ENCODE data around the gene DDRGK1. TPM values are rescaled to one million over a fixed set of nuclear protein-coding genes. Genes with fewer than 3 reads are reported as not detected.
"Not testable (repeated sequence)": the region's sequence is repeated elsewhere in the genome, so short reads cannot be mapped to it uniquely, and the experiment has no call there.

Gene DDRGK1
- polyA plus RNA-seq, 3 donors = 39.9 to 42.7 (median 42.6) TPM

- Mint-ChIP-seq H3K27ac (peak overlapping the region in 2 of 7 donors; percentile 7 to 31), H3K36me3 (peaks cover 3 to 10% of the 10 kb centered on the region in 2 donors), H3K9me3 (no peaks in the 10 kb centered on the region), H3K4me3 (no peak overlapping the region), H3K27me3 (ENCODE audit: low read depth in 3 of 3) (peaks cover 0 to 2% (median 0%) of the 10 kb centered on the region in 3 donors), H3K4me1 (no peaks in the 10 kb centered on the region)
- no peak overlapping the region for H3K9ac ChIP-seq (ENCODE audit: insufficient read depth, low read length, poor library complexity, severe bottlenecking)
- no peaks in the 10 kb centered on the region for H3K9me3 ChIP-seq (replicated peaks in 1 of 2; ENCODE audit: control insufficient read depth in 1 of 2, insufficient read depth in 1 of 2, low read length in 2 of 2)
- H3K36me3 ChIP-seq (replicated peaks in 1 of 2; ENCODE audit: control insufficient read depth in 1 of 2, insufficient read depth in 2 of 2, low read length in 2 of 2) = peaks cover 3 to 4% of the 10 kb centered on the region in 2 donors
- H3K4me1 ChIP-seq (ENCODE audit: control insufficient read depth in 1 of 2, insufficient read depth in 2 of 2, low read length in 2 of 2) = no peaks in the 10 kb centered on the region
- no peak overlapping the region for H2AFZ ChIP-seq (ENCODE audit: insufficient read depth, low read depth, low read length, poor library complexity, severe bottlenecking)
- H3K79me2 ChIP-seq (ENCODE audit: insufficient read depth, low read length) = no peaks in the 10 kb centered on the region
- no peaks in the 10 kb centered on the region for H3K27me3 ChIP-seq (ENCODE audit: control insufficient read depth in 2 of 2, insufficient read depth in 2 of 2, low read length in 2 of 2)
- no peak overlapping the region for H3K27ac ChIP-seq (ENCODE audit: low read depth in 1 of 2, low read length in 2 of 2)
- no peak for TF ChIP-seq CTCF (IDR thresholded peaks at IDR 0.05)
- no peaks in the 10 kb centered on the region for H4K20me1 ChIP-seq (ENCODE audit: insufficient read depth, low read length)
- intact Hi-C loops (cut with micrococcal nuclease) = no loop called here
- WGBS (ENCODE audit: insufficient coverage) = no CpG with 5 or more reads among the region's 3 CpGs
- no peak for DNase-seq
- no peak overlapping the region for H3K4me2 ChIP-seq (replicated peaks; ENCODE audit: extremely low read depth, low read length, poor library complexity, severe bottlenecking)
- H3K4me3 ChIP-seq (replicated peaks in 1 of 3; ENCODE audit: low read depth in 2 of 3, low read length in 3 of 3) = no peak overlapping the region
Measured at GRCh38 chr20:3183896-3184612, 20.4 kb downstream of the DDRGK1 start.

- WGBS (ENCODE audit: insufficient coverage) = 100% methylated on average over 1 of the region's 5 CpGs
Measured at GRCh38 chr20:3182429-3182828, 22.1 kb downstream of the DDRGK1 start.

More at GRCh38 chr20:3182429-3182828, 22.1 kb downstream of the DDRGK1 start:
- H3K4me1 ChIP-seq (ENCODE audit: control insufficient read depth in 1 of 2, insufficient read depth in 2 of 2, low read length in 2 of 2); H3K4me3 Mint-ChIP-seq; H3K4me1 Mint-ChIP-seq; H3K27ac ChIP-seq (ENCODE audit: low read depth in 1 of 2, low read length in 2 of 2); H3K27me3 ChIP-seq (ENCODE audit: control insufficient read depth in 2 of 2, insufficient read depth in 2 of 2, low read length in 2 of 2); H3K79me2 ChIP-seq (ENCODE audit: insufficient read depth, low read length); H3K4me2 ChIP-seq (replicated peaks; ENCODE audit: extremely low read depth, low read length, poor library complexity, severe bottlenecking); H3K36me3 ChIP-seq (replicated peaks in 1 of 2; ENCODE audit: control insufficient read depth in 1 of 2, insufficient read depth in 2 of 2, low read length in 2 of 2); H3K4me3 ChIP-seq (replicated peaks in 1 of 3; ENCODE audit: low read depth in 2 of 3, low read length in 3 of 3); H2AFZ ChIP-seq (ENCODE audit: insufficient read depth, low read depth, low read length, poor library complexity, severe bottlenecking); H3K27me3 Mint-ChIP-seq (ENCODE audit: low read depth in 3 of 3); H3K36me3 Mint-ChIP-seq; H3K9me3 ChIP-seq (replicated peaks in 1 of 2; ENCODE audit: control insufficient read depth in 1 of 2, insufficient read depth in 1 of 2, low read length in 2 of 2); H4K20me1 ChIP-seq (ENCODE audit: insufficient read depth, low read length); H3K9me3 Mint-ChIP-seq; DNase-seq; intact Hi-C loops (cut with micrococcal nuclease); H3K9ac ChIP-seq (ENCODE audit: insufficient read depth, low read length, poor library complexity, severe bottlenecking): not testable (repeated sequence)
- peak overlapping the region in 1 of 7 donors; percentile 54 for H3K27ac Mint-ChIP-seq
